HepG2 (cell line): ENCODE results near the gene ZBED3. TPM values are rescaled to one million over a fixed set of nuclear protein-coding genes. Genes with fewer than 3 reads are reported as not detected.

Experiments
- ESRRA ChIP-seq: sonication (generic); formaldehyde crosslinking; IDR thresholded peaks from 2 replicates; pipeline ENCODE4 v1.5.1; 2020; ENCODE audit warnings: mild to moderate bottlenecking, low read depth, missing genetic modification reagents
- FOXC1 ChIP-seq: sonication (generic); formaldehyde crosslinking; IDR thresholded peaks from 2 replicates; pipeline ENCODE4 v1.8.0; 2022; ENCODE audit warnings: mild to moderate bottlenecking, missing genetic modification reagents, borderline replicate concordance
- GATA4 ChIP-seq: sonication (generic); IDR thresholded peaks from 2 replicates; pipeline ENCODE4 v1.6.1; 2016; ENCODE audit warnings: antibody characterized with exemption, low read depth, borderline replicate concordance
- IRF2 ChIP-seq: IDR thresholded peaks from 2 replicates; pipeline ENCODE4 v1.6.1; 2018; ENCODE audit warnings: missing genetic modification reagents, missing compliant biosample characterization
- NR1H2 ChIP-seq: sonication (generic); formaldehyde crosslinking; IDR thresholded peaks from 2 replicates; pipeline ENCODE4 v1.8.1; 2022; ENCODE audit warnings: low read depth, missing genetic modification reagents, borderline replicate concordance
- TMF1 ChIP-seq: sonication (generic); formaldehyde crosslinking; IDR thresholded peaks from 2 replicates; pipeline ENCODE4 v1.8.1; 2022; ENCODE audit warnings: low read depth, missing genetic modification reagents
- ZBTB10 ChIP-seq: sonication (generic); formaldehyde crosslinking; IDR thresholded peaks from 2 replicates; pipeline ENCODE4 v1.4.0; 2020; ENCODE audit warnings: missing genetic modification reagents, borderline replicate concordance
- ZBTB7A ChIP-seq: sonication (generic); formaldehyde crosslinking; IDR thresholded peaks from 2 replicates; pipeline ENCODE4 v1.8.0; 2022; ENCODE audit warnings: mild to moderate bottlenecking, missing genetic modification reagents
- ZC3H13 ChIP-seq: sonication (generic); formaldehyde crosslinking; IDR thresholded peaks from 2 replicates; pipeline ENCODE4 v1.8.1; 2023; ENCODE audit warnings: mild to moderate bottlenecking, missing genetic modification reagents, moderate library complexity
- ZNF205 ChIP-seq: IDR thresholded peaks from 2 replicates; pipeline ENCODE4 v1.6.1; 2018; ENCODE audit warnings: missing biosample characterization, missing genetic modification reagents
- ZNF574 ChIP-seq: sonication (generic); formaldehyde crosslinking; IDR thresholded peaks from 2 replicates; pipeline ENCODE4 v1.4.0; 2020; ENCODE audit warnings: missing genetic modification reagents
- ZNF598 ChIP-seq: sonication (generic); formaldehyde crosslinking; IDR thresholded peaks from 2 replicates; pipeline ENCODE4 v1.5.1; 2020; ENCODE audit warnings: mild to moderate bottlenecking, missing genetic modification reagents, borderline replicate concordance
- ZNF615 ChIP-seq: sonication (generic); formaldehyde crosslinking; IDR thresholded peaks from 2 replicates; pipeline ENCODE4 v1.5.0; 2020; ENCODE audit warnings: mild to moderate bottlenecking, missing genetic modification reagents, borderline replicate concordance
- ZNF678 ChIP-seq: sonication (generic); formaldehyde crosslinking; IDR thresholded peaks from 2 replicates; pipeline ENCODE4 v1.4.0; 2020; ENCODE audit warnings: mild to moderate bottlenecking, missing genetic modification reagents
- ZNF703 ChIP-seq: sonication (generic); formaldehyde crosslinking; IDR thresholded peaks from 2 replicates; pipeline ENCODE4 v1.5.1; 2020; ENCODE audit warnings: missing genetic modification reagents, mild to moderate bottlenecking, moderate library complexity, borderline replicate concordance
- ZNF781 ChIP-seq: sonication (generic); formaldehyde crosslinking; IDR thresholded peaks from 2 replicates; pipeline ENCODE4 v1.5.1; 2020; ENCODE audit warnings: borderline replicate concordance, mild to moderate bottlenecking, missing genetic modification reagents; ENCODE audit errors: not compliant biosample characterization
- polyA plus RNA-seq, 8 experiments: library from polyadenylated mRNA; depleted of rRNA in 3 of 8; stranded (reverse) in 7 of 8; unstranded in 1 of 8; fragments of >200 nt; fragmentation: Illumina TruSeq in 4 of 8; extraction: Trizol in 4 of 8; gene quantifications; 2 replicates each; pipeline versions ENCODE4 v1.2.1 to v1.2.3, GENCODE V29; 2011 to 2016; ENCODE audit warnings: low read depth in 4 of 8, missing spikeins in 1 of 8, mixed read lengths in 1 of 8; ENCODE audit not compliant: insufficient read depth in 1 of 8
- total RNA-seq, 5 experiments: library from RNA; depleted of rRNA; stranded (reverse); fragments of >200 nt; fragmentation: Illumina TruSeq; extraction: Trizol; gene quantifications; 2 replicates each; pipeline ENCODE4 v1.2.3, GENCODE V29; 2016; ENCODE audit warnings: low read depth in 1 of 5
- TF ChIP-seq, protein P1 (sequence below): sonication (generic); formaldehyde crosslinking; IDR thresholded peaks from 2 replicates; pipeline ENCODE4 v1.5.1; 2020; ENCODE audit warnings: mild to moderate bottlenecking, moderate library complexity, missing genetic modification reagents
- TF ChIP-seq, protein P2 (sequence below): sonication (generic); formaldehyde crosslinking; IDR thresholded peaks from 2 replicates; pipeline ENCODE4 v1.4.0; 2020; ENCODE audit warnings: mild to moderate bottlenecking, missing genetic modification reagents

Gene ZBED3
- total and polyA plus RNA-seq, 2 of the 13 experiments (the other 11 are each of a cell fraction or from before 2014, with no cell fraction given): 2.3 to 8.1 TPM

DNA sequence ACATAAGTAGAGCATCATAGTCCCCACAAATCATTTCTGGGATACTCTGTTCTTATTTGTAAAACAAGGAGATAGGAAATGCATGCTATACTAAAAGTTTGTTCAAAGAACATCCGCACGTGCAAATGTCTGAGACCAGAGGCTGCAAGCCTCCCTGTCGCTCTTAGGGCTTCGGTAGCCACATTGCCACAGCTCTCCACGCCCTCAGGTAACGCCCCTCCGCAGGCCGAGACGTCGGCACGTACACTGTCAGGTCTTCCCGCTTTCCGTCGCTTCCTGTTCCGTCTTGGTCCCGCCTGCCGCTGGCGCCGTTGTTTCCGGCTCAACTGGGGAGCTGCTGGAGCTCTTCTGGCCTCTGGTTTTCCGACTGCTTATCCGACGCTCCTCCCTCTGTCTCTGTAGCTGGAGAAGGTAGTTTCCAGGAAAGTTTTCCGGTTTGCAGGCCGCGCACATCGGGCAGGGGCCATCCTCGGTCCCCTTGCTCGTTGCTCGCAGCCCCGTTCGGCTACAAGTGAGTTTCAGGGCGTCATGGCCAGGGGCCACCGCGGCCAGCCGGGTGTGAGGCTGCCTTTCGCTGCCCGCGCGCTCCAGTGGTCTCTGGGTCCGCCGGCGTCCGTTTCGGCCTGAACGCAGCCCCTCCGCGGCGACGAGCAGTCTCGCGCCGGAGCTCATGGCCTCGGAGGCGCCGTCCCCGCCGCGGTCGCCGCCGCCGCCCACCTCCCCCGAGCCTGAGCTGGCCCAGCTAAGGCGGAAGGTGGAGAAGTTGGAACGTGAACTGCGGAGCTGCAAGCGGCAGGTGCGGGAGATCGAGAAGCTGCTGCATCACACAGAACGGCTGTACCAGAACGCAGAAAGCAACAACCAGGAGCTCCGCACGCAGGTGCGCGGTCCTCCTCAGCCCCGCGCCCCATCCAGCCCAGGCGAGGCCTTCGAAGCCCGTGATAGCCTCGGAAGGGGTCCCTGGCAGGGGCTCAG is 56.7 kb downstream of the ZBED3 start, which contains the start of gene AGGF1 (continued):
- peak; percentile 78 for TF ChIP-seq ZC3H13 (CRISPR knock-in tag)
- TF ChIP-seq ZNF598 (CRISPR knock-in tag): peak; percentile 60; the same call in 1 of the 2 replicates
- TF ChIP-seq ZNF574: peak; percentile 91
- TF ChIP-seq ZNF703: no peak
- TF ChIP-seq, protein P1, sequence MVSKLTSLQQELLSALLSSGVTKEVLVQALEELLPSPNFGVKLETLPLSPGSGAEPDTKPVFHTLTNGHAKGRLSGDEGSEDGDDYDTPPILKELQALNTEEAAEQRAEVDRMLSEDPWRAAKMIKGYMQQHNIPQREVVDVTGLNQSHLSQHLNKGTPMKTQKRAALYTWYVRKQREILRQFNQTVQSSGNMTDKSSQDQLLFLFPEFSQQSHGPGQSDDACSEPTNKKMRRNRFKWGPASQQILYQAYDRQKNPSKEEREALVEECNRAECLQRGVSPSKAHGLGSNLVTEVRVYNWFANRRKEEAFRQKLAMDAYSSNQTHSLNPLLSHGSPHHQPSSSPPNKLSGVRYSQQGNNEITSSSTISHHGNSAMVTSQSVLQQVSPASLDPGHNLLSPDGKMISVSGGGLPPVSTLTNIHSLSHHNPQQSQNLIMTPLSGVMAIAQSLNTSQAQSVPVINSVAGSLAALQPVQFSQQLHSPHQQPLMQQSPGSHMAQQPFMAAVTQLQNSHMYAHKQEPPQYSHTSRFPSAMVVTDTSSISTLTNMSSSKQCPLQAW (CRISPR knock-in tag): peak; percentile 81
- 0 out of 2 replicates have a peak, but pooled peaks have one; percentile 39 for TF ChIP-seq NR1H2 (CRISPR knock-in tag)
- no peak for TF ChIP-seq ZNF615 (CRISPR knock-in tag)
- TF ChIP-seq, protein P2, sequence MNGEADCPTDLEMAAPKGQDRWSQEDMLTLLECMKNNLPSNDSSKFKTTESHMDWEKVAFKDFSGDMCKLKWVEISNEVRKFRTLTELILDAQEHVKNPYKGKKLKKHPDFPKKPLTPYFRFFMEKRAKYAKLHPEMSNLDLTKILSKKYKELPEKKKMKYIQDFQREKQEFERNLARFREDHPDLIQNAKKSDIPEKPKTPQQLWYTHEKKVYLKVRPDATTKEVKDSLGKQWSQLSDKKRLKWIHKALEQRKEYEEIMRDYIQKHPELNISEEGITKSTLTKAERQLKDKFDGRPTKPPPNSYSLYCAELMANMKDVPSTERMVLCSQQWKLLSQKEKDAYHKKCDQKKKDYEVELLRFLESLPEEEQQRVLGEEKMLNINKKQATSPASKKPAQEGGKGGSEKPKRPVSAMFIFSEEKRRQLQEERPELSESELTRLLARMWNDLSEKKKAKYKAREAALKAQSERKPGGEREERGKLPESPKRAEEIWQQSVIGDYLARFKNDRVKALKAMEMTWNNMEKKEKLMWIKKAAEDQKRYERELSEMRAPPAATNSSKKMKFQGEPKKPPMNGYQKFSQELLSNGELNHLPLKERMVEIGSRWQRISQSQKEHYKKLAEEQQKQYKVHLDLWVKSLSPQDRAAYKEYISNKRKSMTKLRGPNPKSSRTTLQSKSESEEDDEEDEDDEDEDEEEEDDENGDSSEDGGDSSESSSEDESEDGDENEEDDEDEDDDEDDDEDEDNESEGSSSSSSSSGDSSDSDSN (CRISPR knock-in tag): peak; percentile 91
- no peak for TF ChIP-seq ZNF205 (CRISPR knock-in tag)
- no peak for TF ChIP-seq GATA4
- peak; percentile 89 for TF ChIP-seq IRF2 (CRISPR knock-in tag)
- peak; percentile 70 for TF ChIP-seq ZNF781 (CRISPR knock-in tag)
- 0 out of 2 replicates have a peak, but pooled peaks have one; percentile 18 for TF ChIP-seq ZBTB10 (CRISPR knock-in tag)
- TF ChIP-seq ZBTB7A: peak; percentile 79; the same call in 1 of the 2 replicates
- peak; percentile 78; the same call in 1 of the 2 replicates for TF ChIP-seq FOXC1 (CRISPR knock-in tag)
- peak; percentile 94 for TF ChIP-seq ZNF678 (CRISPR knock-in tag)
- peak; percentile 43; the same call in 1 of the 2 replicates for TF ChIP-seq ESRRA
- peak; percentile 17; the same call in 1 of the 2 replicates for TF ChIP-seq TMF1 (CRISPR knock-in tag)
